ENCODE measurements around the gene FCHO2. TPM values are rescaled to one million over a fixed set of nuclear protein-coding genes. Genes with fewer than 3 reads are reported as not detected.

Gene FCHO2
- total RNA-seq, 1 experiment from 2014 or later: 5.8 TPM

- WGBS (ENCODE audit: extremely low coverage, insufficient read length, low lambda C conversion rate): no CpG with 5 or more reads among the region's 4 CpGs
- H3K27me3 Mint-ChIP-seq (ENCODE audit: low read depth): no peaks in the 10 kb centered on the region
Observed at GRCh38 chr5:73081093-73081492, 125.3 kb downstream of the FCHO2 start.

More at GRCh38 chr5:73081093-73081492, 125.3 kb downstream of the FCHO2 start:
- Histone ChIP-seq H3K4me1 (ENCODE audit: insufficient read depth, low read length) (no peaks in the 10 kb centered on the region), H2AK5ac (ENCODE audit: insufficient read length, low read length) (no peak overlapping the region), H3K27me3 (ENCODE audit: insufficient read depth, low read length) (no peaks in the 10 kb centered on the region), H3K4ac (ENCODE audit: low read depth, low read length) (no peak overlapping the region), H3K23ac (ENCODE audit: insufficient read length, low read depth, low read length) (no peak overlapping the region), H3T11ph (ENCODE audit: low read length) (no peak overlapping the region), H3K79me2 (ENCODE audit: insufficient read depth, low read length) (no peaks in the 10 kb centered on the region), H3K4me2 (ENCODE audit: insufficient read depth, insufficient read length, low read length) (no peak overlapping the region), H3K9me3 (ENCODE audit: control insufficient read depth, low read depth, low read length) (no peaks in the 10 kb centered on the region), H3K9ac (ENCODE audit: extremely low read depth, insufficient read length, low read length) (no peak overlapping the region), H3K27ac (ENCODE audit: insufficient read length, low read depth, low read length) (no peak overlapping the region), H4K8ac (replicated peaks; ENCODE audit: insufficient read length, low read depth, low read length) (no peak overlapping the region), H2BK12ac (ENCODE audit: insufficient read length, low read depth, low read length) (no peak overlapping the region), H2AFZ (ENCODE audit: low read length) (no peak overlapping the region), H2BK120ac (ENCODE audit: low read depth, low read length, poor library complexity, severe bottlenecking) (no peak overlapping the region), H4K5ac (ENCODE audit: insufficient read length, low read depth, low read length) (no peak overlapping the region), H2BK5ac (ENCODE audit: insufficient read length, low read length) (no peak overlapping the region), H3K79me1 (ENCODE audit: insufficient read depth, low read depth, low read length, poor library complexity, severe bottlenecking) (no peaks in the 10 kb centered on the region), H2BK15ac (ENCODE audit: low read depth, low read length) (no peak overlapping the region), H4K91ac (ENCODE audit: insufficient read length, low read depth, low read length) (no peak overlapping the region), H3K14ac (ENCODE audit: insufficient read depth, low read length) (no peak overlapping the region), H3K18ac (ENCODE audit: insufficient read length, low read depth, low read length) (no peak overlapping the region), H3K23me2 (ENCODE audit: insufficient read length, low read depth, low read length, poor library complexity, severe bottlenecking) (no peaks in the 10 kb centered on the region), H3K56ac (ENCODE audit: insufficient read length, low read depth, low read length) (no peak overlapping the region), H2BK20ac (ENCODE audit: low read depth, low read length, poor library complexity, severe bottlenecking) (no peak overlapping the region), H4K20me1 (ENCODE audit: control insufficient read depth, insufficient read depth, insufficient read length) (no peaks in the 10 kb centered on the region)
- Mint-ChIP-seq H3K27ac (no peak overlapping the region), H3K9me3 (no peaks in the 10 kb centered on the region), H3K4me3 (no peak overlapping the region), H3K36me3 (ENCODE audit: insufficient read depth in 1 of 3, low read depth in 3 of 3) (no peaks in the 10 kb centered on the region), H3K4me1 (no peaks in the 10 kb centered on the region)
- no peak for TF ChIP-seq CTCF (conservative IDR thresholded peaks at IDR 0.05)
- no peak for DNase-seq
